GM21367 (cell line): Measurements from ENCODE around the gene OSGIN1.
A peak's percentile ranks its signal among the peaks of the same experiment; 100 is the strongest.

Source experiments
- ATAC-seq: cut with Tn5 transposase; IDR thresholded peaks from one replicate; pipeline ENCODE4 v1.9.1; 2021; ENCODE audit not compliant: unreplicated experiment

Gene OSGIN1, protein sequence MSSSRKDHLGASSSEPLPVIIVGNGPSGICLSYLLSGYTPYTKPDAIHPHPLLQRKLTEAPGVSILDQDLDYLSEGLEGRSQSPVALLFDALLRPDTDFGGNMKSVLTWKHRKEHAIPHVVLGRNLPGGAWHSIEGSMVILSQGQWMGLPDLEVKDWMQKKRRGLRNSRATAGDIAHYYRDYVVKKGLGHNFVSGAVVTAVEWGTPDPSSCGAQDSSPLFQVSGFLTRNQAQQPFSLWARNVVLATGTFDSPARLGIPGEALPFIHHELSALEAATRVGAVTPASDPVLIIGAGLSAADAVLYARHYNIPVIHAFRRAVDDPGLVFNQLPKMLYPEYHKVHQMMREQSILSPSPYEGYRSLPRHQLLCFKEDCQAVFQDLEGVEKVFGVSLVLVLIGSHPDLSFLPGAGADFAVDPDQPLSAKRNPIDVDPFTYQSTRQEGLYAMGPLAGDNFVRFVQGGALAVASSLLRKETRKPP

DNA sequence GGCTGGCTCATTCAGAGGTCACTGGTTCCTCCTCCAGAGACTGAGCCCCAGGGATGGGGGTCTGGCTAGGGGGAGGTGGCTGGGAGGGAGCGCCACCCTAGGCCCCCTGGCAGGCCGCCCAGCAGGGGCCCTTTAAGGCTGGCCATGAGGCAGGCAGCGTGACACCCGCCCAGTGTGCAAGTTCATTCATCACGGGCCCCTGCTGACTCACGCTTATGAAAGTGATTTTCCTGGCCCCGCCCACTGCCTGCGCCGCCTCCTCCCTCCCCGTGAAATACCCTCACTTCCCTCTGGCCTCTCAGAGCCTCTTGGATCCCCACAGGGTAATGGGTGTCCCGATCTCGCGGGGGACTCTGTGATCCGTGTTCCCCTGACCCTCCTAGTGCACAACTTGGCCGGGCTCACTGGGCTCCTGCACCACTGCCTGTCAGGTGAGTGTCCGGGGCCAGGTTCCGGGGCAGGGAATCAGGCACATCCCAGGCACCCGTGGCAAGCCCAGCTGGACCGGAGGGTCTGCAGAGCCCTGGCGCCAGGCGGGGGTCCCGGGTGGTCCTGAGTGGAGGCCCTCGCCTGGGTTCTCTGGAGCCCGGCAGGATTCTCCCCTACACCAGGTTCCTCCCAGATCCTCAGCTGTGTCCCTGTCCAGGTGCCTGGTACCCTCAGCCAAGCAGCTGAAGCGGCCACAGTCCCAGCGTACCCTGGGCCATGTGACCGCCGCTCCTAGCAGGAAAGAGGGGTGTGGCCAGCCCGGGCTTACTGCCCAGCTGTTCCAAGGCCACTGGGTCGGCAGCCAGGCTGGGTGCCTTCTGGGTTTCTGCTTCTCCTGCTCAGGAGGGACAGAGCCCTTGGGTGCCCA is at the start of gene OSGIN1:
OSGIN1 (plus strand) TSS at position 301 of the 856 bp plus-strand sequence. CDS start 4,432 bp downstream, outside the sequence.
- peak; percentile 86 for ATAC-seq

- ATAC-seq: no peak
Measured at GRCh38 chr16:83903751-83904150, 49.3 kb upstream of the OSGIN1 start.

DNA sequence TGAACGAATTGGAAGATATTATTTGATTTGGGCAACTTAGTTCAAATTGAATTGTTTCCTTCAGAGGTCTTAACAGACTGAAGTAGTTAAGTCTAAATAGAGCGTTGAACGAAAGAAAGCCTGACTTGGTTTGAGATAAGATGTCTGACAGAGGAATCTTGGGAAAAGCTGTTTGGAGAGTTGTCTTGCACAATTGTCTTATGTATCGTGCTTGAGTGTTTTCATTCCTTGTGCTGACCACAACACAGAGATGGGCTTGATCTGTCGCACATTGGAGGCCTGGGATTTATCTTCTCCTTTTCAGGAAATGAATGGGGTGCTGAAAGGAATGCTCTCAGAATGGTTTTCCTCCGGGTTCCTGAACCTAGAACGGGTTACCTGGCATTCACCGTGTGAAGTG is 46.4 kb upstream of the OSGIN1 start:
- ATAC-seq: no peak

DNA sequence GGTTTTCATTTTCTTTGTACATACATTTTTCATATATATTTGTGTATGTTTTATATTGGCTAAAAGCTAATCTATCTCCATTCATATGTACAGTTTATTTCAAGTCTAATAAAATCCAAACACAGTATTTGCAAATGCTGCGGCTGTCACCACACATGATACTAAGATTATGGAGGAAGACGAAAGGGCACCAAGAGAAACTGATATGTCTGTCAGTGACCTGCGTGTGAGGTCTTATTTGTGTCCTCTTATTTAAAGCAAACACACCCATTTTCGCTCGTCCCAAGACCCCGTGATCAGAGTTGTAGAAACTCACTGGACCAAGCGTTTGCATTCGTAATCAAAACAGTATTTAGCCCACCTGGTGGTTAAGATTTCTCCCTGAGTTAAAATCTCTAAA is 45.9 kb upstream of the OSGIN1 start:
- ATAC-seq: no peak

GRCh38 chr16:83907631-83908250 is 45.3 kb upstream of the OSGIN1 start:
- no peak for ATAC-seq

DNA sequence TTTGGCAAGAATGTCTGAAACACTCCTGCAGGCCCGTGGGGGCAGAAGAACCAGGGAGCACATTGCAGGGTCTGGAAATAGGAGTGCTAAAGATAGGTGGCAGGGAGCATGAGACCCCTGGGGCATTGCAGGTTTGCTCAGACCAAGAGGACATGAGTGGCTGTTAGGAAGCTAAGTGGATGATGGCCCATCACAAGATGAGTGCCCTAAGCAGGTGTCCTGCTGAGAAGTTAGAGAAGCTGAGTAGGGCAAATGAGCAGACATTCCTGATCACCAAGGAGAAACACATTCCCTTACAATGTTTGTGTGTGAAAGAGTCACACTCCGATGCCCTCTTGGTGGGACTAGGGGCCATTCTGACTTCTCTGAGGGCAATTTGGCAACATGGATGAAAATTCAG is 44.2 kb upstream of the OSGIN1 start:
- no peak for ATAC-seq

DNA sequence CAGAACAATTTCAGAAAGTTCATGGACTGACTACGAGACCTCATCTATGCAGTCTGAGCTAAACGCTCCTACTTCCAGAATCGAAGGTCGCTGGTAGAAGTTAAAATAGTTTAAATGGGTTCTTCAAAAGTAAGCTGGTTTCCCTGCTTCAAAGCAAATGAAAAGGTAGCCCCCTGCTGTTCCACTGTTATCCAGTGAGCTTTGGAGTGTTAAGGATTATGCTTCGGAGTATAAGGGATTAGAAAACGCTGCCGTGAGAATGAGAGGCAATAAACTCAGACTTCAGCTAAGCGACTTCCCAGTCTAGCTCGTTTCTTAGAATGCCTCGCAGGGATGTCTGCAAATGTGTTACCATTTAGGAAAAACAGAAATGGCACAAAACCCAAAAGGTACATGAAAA is 41.8 kb upstream of the OSGIN1 start:
- no peak for ATAC-seq

DNA sequence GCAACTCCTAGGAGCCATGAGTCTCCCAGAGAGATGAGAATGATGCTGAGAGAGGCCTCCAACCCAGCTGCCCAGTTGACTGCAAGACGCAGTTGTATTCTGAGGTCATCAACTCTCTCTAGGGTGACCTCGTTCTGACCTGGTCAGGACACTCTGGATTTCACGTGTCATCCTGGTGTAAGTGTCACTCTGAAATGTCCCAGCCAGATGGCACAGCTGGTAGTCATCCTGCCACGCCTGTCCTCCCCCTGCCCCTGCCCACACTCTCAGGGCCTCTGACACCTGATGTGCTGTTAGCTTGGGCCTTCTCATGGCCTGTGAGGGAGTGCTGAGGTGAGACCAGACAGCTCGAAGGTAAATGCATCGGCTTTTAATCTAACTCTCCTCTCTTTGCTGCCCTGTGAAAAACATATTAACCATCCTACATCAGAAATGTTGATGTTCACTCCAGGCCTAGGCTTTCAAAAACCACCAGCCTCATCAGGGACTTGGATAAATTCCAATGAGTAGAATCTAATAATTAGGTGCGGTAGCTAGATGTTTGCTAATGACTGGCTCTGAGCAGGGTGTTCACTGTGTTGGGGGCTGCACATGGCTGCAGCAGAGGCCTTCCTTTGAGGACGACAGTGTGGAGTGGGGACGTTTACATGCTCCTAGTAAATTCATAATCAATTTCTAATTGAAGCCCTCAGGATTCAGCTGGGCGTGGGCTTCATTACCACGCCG is 40.4 kb upstream of the OSGIN1 start:
- ATAC-seq: no peak

GRCh38 chr16:83913245-83913633 is 39.8 kb upstream of the OSGIN1 start:
- no peak for ATAC-seq

DNA sequence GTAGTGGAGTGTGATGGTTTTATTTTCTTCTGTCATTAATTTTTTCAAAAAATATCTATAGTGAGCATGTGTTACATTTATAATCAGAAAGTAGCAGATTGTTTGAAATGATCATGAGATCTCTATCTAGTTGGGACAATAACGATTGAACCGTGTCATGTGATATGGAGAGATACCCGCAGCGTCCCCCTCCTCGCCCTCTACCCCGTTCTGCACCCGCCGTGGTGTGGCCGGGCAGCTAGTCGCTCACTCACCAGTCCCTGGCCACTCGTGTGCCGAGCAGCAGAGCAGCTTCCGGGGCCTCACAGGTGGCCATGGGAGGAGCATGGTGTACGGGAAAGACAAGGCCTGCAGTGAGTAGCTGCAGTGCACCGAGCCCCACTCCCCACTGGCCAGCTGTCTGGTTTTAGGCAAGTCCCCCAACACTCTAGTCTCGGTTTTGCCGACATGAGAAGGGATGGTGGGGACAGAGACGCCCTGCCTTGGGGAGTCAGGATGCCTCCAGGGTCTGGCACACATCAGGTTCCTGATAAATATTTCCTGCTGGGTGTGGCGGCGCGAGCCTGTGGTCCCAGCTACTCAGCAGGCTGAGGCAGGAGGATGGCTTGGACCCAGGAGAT is 38.8 kb upstream of the OSGIN1 start:
- no peak for ATAC-seq

DNA sequence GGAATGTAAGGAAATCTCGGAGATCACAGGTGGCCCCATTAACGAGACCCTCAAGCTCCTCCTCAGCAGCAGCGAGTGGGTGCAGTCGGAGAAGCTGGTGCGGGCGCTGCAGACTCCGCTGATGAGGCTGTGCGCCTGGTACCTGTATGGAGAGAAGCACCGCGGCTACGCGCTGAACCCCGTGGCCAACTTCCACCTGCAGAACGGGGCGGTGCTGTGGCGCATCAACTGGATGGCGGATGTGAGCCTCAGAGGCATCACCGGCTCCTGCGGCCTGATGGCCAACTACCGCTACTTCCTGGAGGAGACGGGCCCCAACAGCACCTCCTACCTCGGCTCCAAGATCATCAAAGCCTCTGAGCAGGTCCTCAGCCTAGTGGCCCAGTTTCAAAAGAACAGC is 38.0 kb upstream of the OSGIN1 start:
- no peak for ATAC-seq

GRCh38 chr16:83915491-83915890 is 37.5 kb upstream of the OSGIN1 start:
- no peak for ATAC-seq

- ATAC-seq: no peak
Measured at GRCh38 chr16:83917152-83918120, 35.6 kb upstream of the OSGIN1 start.

- no peak for ATAC-seq
Measured at GRCh38 chr16:83920894-83921491, 32.0 kb upstream of the OSGIN1 start.

DNA sequence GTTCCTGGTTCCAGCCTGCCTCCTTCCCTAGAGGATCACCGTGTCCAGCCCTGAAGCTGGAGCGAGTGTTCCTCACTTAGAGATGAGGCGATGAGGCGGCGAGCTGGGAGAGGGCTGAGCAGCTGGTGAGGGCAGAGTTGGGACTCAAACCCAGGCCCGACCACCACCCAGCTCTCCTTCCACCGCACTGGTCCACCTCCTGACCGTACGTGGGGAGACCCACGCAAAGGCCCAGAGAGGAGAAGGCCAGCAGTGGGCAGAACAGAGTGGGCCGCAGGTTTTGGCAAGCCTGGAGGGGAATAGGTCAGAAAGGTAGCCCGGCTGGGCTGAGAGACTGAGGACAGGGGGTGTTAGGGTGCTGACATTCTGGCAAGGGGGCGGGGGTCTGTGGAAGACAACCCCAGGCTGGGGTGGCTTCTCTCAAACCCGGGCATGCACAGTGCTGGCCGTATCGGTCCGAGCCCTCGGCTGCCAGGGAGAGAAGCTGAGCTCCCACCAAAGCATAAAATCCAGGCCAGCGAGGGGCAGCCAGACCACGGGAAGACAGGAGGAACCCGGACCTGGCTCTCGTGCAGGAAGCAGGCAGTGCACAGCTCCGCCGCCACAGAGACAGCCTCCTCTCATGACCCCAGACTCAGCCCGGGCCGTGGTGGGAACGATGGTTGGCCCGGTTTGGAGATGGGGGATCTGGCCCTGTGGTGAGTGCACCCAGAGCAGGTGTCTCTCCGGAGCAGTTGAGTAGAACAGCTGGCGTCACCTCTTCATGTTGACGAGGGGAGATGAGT is 29.3 kb upstream of the OSGIN1 start:
- ATAC-seq: no peak

- no peak for ATAC-seq
Measured at GRCh38 chr16:83924686-83925085, 28.4 kb upstream of the OSGIN1 start.

DNA sequence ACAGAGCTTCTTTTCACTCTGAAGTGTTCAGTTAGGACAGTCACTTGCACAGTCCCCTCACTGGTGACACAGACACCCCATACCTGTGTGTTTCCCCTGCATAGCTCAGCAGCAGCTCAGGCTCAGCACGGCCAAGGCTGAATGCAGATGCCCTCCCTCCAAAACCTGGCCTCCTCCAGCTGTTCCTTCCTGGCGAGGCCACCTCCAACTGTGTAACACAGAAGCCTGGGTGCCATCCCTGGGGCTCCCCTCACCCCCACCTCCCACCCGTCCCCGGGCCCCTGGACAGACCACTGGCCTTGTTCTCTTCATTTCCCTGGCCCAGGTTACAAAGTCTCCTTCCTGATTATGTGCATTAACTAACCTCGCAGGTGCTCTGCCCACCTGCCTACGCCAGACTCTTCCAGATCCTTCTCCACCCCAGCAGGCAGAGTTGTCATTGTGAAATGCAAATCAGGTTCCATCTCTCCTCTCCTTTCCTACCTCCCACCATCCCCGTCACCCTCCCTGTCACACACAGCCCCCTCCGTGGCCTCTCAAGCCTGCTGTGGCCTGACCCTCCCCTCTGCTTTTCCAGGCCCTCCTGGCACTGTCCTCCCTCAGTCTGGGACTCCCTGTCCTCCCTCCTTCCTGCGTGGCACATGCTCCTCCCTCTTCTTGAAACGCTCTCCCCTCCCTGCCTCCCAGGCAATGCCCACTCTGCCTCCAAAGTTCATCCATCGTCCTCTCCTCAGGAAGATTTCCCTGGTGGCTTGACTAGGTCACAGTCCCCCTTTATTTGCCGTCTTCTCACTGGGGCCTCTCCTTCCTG is 27.7 kb upstream of the OSGIN1 start:
- no peak for ATAC-seq
